Measurements from ENCODE around the gene SCRN3.
"Not testable (repeated sequence)": the region's sequence is repeated elsewhere in the genome, so short reads cannot be mapped to it uniquely, and the experiment has no call there.

The SCRN3 gene

DNA sequence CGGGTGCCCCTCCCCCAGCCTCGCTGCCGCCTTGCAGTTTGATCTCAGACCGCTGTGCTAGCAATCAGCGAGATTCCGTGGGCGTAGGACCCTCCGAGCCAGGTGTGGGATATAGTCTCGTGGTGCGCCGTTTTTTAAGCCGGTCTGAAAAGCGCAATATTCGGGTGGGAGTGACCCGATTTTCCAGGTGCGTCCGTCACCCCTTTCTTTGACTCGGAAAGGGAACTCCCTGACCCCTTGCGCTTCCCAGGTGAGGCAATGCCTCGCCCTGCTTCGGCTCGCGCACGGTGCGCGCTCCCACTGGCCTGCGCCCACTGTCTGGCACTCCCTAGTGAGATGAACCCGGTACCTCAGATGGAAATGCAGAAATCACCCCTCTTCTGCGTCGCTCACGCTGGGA, 14.5 kb downstream of the SCRN3 start:
- not testable (repeated sequence) for DNase-seq

DNA sequence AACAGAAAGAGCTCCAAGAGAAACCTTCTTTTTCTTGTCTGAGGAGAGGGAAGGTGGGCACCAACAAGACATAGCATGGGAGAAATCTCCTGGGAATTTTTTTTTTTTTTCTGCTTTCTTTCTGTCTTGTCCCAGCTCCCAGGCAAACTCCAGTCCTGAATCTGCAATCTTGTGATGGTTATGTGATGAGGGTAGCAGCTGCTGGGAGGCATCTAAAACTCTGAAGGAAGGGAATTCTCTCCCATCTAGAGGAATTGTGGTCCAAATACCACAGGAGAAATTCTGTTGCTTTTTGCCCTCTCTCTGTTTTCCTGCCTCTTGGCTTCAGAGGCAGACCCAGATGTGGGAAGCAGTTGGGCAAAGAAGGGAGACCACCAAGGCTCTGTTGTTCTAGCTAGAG, 16.7 kb downstream of the SCRN3 start:
- DNase-seq: no peak

DNA sequence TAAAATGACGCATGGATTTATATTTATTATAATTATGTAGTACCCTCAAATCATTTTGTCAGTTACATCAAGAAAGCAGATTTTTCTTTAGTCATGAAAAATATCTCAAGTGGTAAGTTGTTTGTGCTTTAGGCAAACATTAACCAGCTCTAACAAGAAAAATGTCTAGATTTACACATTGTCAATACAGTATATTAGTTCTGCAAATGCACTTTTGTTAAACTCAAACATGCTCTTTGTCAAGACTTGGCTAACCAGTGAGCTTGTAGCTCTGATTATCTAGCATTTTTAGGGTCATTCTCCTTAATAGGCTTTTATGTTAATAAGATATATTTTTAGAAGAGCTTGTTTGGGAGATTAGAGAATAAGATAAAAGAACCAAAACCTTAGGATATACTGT, 32.7 kb downstream of the SCRN3 start:
- no peak for DNase-seq

DNA sequence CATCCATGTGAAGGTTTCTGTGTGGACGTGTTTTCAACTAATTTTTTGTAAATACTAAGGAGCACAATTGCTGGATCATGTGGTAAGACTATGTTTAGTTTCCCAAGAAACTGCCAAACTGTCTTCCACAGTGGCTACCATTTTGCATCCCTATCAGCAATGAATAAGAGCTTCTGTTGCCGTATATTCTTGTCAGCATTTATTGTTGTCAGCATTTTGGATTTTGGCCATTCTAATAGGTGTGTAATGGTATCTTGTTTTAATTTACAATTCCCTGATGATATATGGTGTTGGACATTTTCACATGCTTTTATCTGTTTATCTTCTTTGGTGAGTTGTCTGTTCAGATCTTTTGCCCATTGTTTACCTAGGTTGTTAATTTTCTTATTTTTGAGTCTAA, 34.5 kb downstream of the SCRN3 start:
- DNase-seq: no peak

DNA sequence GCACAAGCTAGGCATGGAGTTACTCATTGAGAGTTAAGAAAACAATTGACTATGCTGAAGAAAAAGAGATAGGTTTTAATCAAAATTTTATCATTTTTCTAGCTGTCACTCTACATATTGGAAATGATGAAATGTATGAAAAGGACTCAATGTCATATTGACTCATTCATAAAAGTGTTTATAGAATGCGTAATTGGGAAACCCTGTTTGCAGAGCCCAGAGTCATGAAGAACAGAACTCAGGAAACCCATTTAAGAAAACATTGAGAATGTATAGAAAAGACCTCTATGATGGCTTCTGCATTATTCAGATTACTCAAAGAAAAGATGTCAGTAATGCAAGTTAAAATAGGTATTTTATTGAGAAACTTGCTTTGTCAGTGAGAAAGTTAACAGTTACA, 36.4 kb downstream of the SCRN3 start:
- no peak for DNase-seq

DNA sequence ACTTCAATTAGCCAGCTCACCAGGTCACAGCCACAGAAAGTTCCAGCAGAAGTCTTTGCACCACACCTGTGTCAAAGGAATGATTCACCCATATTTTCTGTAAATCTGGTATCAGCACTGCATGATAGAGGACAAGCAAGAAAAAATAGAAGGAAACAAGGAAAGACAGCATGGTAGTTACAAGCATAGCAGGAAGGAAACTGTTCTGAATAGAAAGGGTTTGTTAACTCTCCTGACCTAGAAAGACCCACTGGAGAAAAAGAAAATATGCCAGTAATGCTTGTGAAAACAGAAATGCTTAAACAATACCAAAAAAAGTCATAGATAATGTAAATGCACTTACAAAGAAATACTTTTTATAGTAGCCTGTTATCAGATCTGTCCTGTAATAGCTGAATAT, 40.8 kb downstream of the SCRN3 start:
- no peak for DNase-seq

DNA sequence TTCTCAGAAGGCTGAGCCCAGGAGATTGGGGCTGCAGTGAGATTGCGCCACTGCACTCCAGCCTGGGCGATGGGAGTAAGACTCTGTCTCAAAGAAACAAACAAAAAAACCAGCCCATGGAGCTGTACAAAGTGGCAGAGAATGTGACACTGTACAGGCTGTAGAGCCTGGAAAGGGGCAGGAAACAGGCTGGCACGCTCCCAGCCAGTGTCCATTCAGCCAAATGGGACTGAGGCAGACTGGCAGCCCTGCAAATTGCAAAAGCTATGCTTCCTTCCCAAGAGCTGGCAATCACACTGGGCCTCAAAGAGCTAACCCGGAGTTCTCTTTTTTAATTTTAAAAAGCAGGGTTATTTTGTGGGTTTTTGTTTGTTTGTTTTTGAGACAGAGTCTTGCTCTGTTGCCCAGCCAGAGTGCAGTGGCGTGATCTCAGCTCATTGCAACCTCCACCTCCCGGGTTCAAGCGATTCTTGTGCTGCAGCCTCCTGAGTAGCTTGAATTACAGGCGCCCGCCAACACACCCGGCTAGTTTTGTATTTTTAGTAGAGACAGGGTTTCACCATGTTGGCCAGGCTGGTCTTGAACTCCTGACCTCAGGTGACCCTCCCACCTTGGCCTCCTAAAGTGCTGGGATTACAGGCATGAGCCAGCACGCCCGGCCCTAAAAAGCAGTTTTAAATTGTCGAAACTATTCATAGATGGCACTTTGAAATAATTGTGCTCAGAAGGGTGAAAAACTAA, 42.8 kb downstream of the SCRN3 start:
- no peak for DNase-seq

DNA sequence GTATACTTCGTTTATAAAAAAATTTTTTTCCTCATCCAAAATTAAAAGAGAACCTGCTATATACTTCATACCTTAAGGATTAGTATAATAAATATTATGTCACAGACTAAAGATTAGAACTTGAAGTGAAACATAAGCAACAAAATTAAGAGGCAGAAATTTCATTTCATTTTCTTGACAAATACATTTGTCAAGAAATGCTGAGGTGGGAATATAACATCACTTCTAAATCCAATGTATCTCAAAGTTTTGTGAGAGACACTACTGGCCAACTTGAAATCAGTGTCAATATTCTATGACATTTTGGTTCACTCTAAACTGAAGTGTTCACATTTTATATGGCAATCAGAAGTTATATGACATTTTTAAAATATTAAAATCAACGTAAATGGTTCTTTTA, 43.8 kb downstream of the SCRN3 start:
- DNase-seq: no peak

DNA sequence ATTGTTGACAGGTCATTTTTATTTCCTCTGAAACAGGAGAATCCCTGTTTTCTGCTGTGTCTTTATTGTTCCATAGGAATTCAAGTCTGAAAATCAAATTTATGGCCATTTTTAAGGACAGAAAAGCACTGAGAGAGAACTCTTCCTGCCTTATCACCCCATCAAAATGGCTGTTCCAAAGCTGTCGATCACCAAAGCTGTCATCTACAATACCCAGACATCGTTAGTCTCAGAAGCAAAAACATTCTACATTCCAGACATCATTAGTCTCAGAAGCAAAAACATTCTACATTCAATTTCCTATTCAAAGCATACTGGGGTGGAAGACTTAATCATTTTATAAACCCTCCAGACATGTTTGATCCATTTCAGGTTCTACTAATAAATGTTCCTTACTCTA, 44.4 kb downstream of the SCRN3 start:
- DNase-seq: no peak

DNA sequence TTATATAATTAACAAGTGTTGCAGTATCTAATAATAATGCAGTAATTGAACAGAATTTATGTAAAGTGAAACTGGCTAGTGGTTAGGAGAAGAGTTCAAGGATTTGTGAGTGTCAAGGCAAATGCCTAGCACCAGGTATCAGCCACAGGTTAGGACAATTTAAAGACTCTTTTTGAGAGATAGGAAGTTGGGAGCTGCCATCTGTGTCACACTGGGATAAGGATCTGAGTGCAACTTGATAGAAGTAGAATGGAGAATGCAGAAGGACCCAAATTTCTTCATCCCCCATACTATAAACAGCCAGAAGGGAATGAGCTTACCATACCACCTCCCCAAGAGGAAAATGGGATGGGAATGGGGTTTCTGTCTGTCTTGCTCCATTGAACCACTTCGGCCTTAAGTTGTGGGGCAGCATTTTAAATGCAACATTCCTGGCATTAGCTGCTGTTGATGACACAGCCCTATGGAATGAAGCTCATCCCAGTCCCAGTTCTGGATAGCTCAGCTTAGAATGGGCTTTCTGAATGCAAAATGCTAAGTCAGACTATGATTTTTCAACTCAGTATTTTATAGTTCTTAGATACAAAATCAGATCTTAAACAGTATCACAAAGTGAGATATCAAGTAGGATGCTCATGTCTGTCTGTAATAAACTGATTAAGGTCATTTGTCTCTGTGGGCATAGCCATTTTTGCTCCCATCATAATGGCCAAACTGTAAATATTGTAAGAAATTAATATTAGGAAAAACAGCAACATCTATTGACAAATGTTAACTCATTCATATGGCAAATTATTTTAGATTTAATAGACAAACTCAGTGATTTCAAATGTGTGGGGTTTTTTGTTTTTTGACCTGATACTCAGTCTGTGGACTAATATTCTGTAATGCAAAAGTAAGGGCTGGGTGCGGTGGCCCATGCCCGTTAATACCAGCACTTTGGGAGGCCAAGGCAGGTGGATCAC, 47.3 kb downstream of the SCRN3 start:
- no peak for DNase-seq

DNA sequence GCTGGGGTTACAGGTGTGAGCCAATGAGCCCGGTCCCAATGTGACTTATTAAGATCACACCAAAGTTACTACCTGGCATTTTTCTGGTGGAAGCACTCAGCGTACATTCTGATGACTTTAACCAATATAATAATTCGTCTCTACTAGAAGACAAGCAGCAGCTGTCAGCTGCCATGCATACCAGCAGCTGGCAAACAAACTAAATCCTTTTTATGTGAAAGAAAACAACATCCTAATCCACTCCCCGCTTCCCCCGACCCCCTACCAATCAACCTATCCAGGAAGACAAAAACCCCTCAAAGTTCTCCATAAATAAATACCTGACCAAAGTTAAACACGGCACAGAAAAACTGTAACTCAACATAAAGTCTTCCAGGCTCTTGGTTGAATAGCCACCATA, 49.2 kb downstream of the SCRN3 start:
- DNase-seq: no peak

DNA sequence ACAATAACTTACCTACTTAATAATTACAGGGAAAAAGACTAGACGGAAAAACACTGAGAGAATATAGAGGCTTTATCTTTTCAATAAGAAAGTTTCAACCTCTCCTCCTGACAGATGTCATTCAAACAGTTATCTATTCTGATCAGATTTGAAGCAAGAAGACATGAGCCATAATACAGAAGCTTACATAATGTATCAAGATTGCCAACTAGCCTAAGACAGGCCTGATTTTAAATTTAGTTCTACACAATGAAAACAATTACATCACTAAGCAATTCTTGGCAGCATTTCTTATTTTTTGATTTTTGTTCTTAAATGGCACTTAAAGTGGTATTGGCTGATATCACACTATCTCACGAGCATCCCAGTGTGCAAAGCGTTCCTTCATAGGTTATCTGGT, 49.7 kb downstream of the SCRN3 start:
- no peak for DNase-seq

DNA sequence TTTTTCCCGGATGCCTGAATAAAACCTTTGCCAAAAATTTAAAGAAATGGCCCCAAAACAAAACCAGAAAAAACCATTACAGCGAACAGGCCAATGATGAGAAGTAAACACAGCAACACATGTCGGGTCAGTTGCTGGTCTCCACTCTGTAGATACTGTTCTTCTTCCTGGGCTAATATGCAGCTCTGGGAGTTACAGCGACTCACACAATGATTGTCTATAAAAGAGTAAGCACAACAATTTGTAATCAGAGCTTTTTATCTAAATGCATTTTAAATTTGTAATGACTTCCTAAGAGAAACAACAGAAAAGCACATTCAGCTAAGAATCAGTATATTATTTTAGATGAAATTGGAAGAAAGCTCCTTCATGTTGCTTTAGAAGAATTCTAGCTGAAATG, 51.0 kb downstream of the SCRN3 start:
- DNase-seq: no peak

DNA sequence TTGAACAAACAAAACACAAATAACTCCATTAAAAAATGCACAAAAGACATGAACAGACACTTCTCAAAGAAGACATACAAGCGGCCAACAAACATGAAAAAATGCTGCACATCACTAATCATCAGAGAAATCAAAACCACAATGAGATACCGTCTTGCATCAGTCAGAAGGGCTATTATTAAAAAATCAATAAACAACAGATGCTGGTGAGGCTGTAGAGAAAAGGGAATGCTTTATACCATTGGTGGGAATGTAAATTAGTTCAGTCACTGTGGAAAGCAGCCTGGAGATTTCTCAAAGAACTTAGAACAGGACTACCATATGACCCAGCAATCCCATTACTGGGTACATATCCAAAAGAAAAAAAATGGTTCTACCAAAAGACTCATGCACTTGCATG, 53.5 kb downstream of the SCRN3 start:
- DNase-seq: peak; percentile 86

DNA sequence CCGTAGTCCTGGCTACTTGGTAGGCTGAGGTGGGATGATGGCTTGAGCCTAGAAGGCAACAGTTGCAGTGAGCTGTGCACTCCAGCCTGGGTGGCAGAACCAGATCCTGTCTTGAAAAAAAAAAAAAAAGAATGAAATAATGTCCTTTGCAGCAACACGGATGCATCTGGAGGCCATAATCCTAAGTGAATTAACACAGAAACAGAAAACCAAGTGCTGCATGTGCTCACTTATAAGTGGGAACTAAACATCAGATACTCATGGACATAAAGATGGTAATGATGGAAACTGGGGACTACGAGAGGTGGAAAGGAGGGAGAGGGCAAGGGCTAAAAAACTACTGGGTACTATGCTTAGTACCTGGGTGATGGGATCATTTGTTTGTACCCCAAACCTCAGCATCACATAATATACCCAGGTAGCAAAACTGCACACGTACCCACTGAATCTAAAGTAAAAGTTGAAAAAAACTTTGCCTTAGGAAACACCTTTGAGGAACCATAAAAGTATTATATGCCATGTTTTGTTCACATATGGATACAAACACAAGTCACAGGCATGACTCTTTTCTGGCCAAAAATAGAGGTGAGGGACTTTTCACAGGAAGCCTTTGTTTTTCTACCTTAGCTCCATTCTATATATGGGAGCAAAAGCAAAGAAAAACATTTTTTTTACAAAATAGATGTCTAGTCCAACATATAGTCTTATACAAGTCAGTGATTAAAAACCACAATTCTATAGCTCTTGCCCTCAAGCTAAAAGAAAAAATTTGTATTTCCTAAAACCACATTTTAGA, 54.7 kb downstream of the SCRN3 start:
- no peak for DNase-seq

DNA sequence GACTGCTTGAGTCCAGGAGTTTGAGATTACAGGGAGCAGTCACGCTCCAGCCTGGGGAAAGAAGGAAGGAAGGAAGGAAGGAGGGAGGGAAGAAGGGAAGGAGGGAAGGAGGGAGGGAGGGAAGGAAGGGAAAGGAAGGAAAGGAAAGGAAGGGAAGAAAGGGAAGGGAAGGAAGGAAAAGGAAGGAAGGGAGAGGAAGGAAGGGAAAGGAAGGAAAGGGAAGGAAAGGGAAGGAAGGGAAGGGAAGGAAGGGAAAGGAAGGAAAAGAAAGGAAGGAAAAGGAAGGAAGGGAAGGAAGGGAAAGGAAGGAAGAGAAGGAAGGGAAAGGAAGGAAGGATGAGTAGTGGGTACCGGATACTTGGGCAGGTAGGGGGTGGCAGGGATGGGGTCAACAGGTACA, 59.0 kb downstream of the SCRN3 start:
- no peak for DNase-seq

DNA sequence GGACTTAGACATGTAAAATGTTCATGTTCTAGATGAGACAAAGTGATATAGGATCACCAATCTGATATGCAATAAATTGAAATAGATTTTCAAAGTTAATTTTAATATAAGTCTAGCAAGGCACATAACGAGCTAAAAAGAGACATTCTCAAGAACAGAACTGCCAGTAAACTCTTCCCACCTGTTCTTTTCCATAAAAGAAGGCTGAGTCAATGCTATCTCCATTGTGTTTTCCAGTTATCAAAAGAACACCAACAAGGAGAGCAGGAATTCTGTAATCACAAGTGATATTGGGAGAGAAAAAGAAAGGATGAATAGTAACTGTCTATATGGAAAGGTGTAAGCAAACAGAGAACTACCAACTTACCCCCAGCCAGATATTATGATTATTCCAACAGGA, 65.7 kb downstream of the SCRN3 start:
- DNase-seq: no peak

DNA sequence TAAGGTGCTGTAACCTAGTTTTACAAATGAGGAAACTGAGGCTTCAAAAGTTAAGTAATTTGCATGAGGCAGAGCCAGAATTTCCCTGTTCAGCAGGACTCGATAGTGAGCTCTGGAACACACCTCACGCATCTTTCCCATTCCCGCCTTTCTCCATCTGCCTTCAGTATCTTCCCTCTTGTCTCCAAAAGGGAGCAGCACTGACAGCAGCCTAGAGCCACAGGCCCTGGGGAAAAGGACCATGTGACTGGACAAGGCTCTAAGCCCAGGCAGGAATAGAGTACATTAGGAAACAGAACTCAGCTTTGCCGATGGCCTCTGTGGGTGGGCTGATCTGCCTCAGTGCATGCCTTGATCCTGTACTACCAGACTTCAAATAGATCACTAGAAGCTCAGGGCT, 69.8 kb downstream of the SCRN3 start:
- no peak for DNase-seq

DNA sequence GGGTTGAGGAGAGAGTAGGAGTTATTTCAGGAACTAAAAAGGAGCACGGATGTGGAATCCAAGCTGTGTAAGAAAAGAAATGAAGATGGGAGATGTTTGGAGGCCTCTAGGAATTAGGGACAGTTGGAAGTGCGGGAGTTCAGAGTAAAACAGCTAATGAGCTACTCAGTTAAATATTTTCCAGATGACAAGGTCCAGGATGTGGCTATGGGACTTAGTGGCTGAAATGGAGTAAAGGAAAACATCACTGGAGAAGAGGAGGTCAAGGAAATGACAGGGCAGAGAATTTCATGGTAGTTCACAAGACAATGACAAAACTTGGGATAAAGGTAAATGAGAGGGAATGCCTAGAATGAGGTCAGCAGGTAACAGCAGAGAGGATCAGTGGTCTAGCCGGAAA, 78.3 kb downstream of the SCRN3 start:
- no peak for DNase-seq

DNA sequence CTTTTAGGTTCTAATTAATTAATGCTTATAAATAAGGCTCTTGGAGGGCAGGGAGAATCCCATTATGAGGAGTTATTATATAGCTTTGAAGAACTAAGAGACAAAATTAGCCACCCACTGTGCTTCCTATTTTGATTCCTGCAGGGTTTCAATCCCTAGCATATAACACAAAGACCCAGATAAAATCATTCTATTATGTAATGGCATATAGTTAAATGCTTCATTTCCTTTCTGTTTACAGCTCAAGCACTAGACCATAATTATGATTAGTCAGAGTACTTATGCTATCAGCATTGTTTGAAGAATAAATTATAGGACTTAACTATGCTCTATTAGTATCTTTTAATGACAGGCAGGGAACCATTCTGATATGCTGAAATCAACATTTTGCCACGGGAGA, 82.2 kb downstream of the SCRN3 start:
- no peak for DNase-seq
